K562 (cell line): Measurements from ENCODE around the gene SRP54. TPM values are rescaled to one million over a fixed set of nuclear protein-coding genes. Genes with fewer than 3 reads are reported as not detected.

Experiments used
- ATAC-seq: fragments of 200-7000 bp; cut with Tn5 transposase; 3 replicates; pipeline ENCODE4 v1.9.1; 2020; ENCODE audit warnings: moderate library complexity
- BruUV-seq: library from RNA; stranded (reverse); fragments of 400-500 nt; replicated peaks from 2 replicates; lab custom pipeline; 2021; lab: Mats Ljungman, UMichigan
- CTCF ChIA-PET: fragments of 300-600 bp; formaldehyde crosslinking; extraction: SDS; loops from one replicate; lab custom pipeline; 2021; ENCODE audit warnings: low intra/inter-chr PET ratio; lab: Yijun Ruan, JAX
- POLR2A ChIA-PET: fragments of 300-600, 350-650 bp; sonication (Branson Sonifier 250); formaldehyde crosslinking; extraction: SDS; loops from one replicate; lab custom pipeline; 2021; ENCODE audit warnings: antibody characterized with exemption, inconsistent platforms; lab: Yijun Ruan, JAX
- DNase-seq, 4 experiments: peaks; one replicate each; pipeline versions ENCODE4 v3.0.0 to v3.0.0-alpha.2; 2011 to 2018; ENCODE audit warnings: low spot score in 3 of 4, mixed read lengths in 3 of 4; ENCODE audit errors: extremely low read depth in 1 of 4
- FAIRE-seq: peaks from 2 replicates; lab custom pipeline; 2011; peaks lifted over from hg19 to GRCh38; lab: Jason Lieb, UNC
- H2AFZ ChIP-seq: 2 replicates; pipeline ENCODE4 v1.6.0; 2011; ENCODE audit warnings: low read depth, low read length, control low read depth, inconsistent platforms
- H3K27ac ChIP-seq: fragments of 200-600 bp; 3 replicates; pipeline ENCODE4 v1.8.0; 2011; ENCODE audit warnings: low read depth, mild to moderate bottlenecking, control low read depth, inconsistent platforms, low read length, moderate library complexity, mixed read lengths; ENCODE audit errors: extremely low read depth
- H3K27me3 ChIP-seq, 2 experiments: fragments of 300-600 bp in 1 of 2; 2 replicates in 1 of 2; 3 replicates in 1 of 2; pipeline versions ENCODE4 v1.6.0 to v1.8.0; 2011; ENCODE audit warnings: inconsistent platforms in 2 of 2, low read length in 2 of 2, mild to moderate bottlenecking in 1 of 2, mixed read lengths in 1 of 2, moderate library complexity in 1 of 2; ENCODE audit not compliant: control insufficient read depth in 2 of 2, insufficient read depth in 2 of 2
- H3K36me3 ChIP-seq: fragments of 300-600 bp; 3 replicates; pipeline ENCODE4 v1.8.0; 2011; ENCODE audit warnings: mild to moderate bottlenecking, low read length, inconsistent platforms; ENCODE audit not compliant: control insufficient read depth, insufficient read depth
- H3K4me1 ChIP-seq, 2 experiments: fragments of 200-600 bp in 1 of 2; replicated peaks in 1 of 2; 2 replicates in 1 of 2; 3 replicates in 1 of 2; pipeline versions ENCODE4 v1.5.1 to v1.8.0; 2011; ENCODE audit warnings: inconsistent platforms in 2 of 2, low read length in 2 of 2, mild to moderate bottlenecking in 1 of 2, mixed read lengths in 1 of 2, moderate library complexity in 1 of 2; ENCODE audit not compliant: control insufficient read depth in 2 of 2, insufficient read depth in 2 of 2
- H3K4me2 ChIP-seq: 2 replicates; pipeline ENCODE4 v1.6.1; 2011; ENCODE audit warnings: low read length, control low read depth, inconsistent platforms, mixed read lengths; ENCODE audit not compliant: insufficient read depth
- H3K4me3 ChIP-seq: fragments of 200-600 bp; sonication (generic), shearing (Covaris generic); 2 replicates; pipeline ENCODE4 v1.5.1; 2016; ENCODE audit warnings: control low read depth, inconsistent platforms
- H3K79me2 ChIP-seq: fragments of 200-600 bp; 3 replicates; pipeline ENCODE4 v1.8.0; 2011; ENCODE audit warnings: low read length, inconsistent platforms; ENCODE audit not compliant: control insufficient read depth, insufficient read depth
- H3K9ac ChIP-seq, 2 experiments: 2 replicates each; pipeline versions ENCODE4 v1.6.0 to v1.6.1; 2011; ENCODE audit warnings: low read depth in 2 of 2, low read length in 2 of 2, control low read depth in 1 of 2, inconsistent platforms in 1 of 2, mild to moderate bottlenecking in 1 of 2, mixed read lengths in 1 of 2; ENCODE audit not compliant: insufficient read depth in 1 of 2
- H3K9me1 ChIP-seq: one replicate; pipeline ENCODE4 v1.6.0; 2011; ENCODE audit warnings: inconsistent platforms, mild to moderate bottlenecking, low read length, moderate library complexity; ENCODE audit not compliant: control insufficient read depth, insufficient read depth
- H3K9me3 ChIP-seq: replicated peaks from 2 replicates; pipeline ENCODE4 v1.5.1; 2011; ENCODE audit warnings: low read depth, low read length, inconsistent platforms; ENCODE audit not compliant: control insufficient read depth, insufficient read depth
- H4K20me1 ChIP-seq: replicated peaks from 2 replicates; pipeline ENCODE4 v1.6.1; 2011; ENCODE audit warnings: low read length, inconsistent platforms, mixed read lengths; ENCODE audit not compliant: control insufficient read depth, insufficient read depth
- ATF7 ChIP-seq: fragments of 450-650 bp; IDR thresholded peaks from 2 replicates; pipeline ENCODE4 v1.7.1; 2014; ENCODE audit warnings: mild to moderate bottlenecking, moderate library complexity
- CBFB ChIP-seq: sonication (generic); formaldehyde crosslinking; IDR thresholded peaks from 2 replicates; pipeline ENCODE4 v1.4.0; 2020; ENCODE audit warnings: mild to moderate bottlenecking, missing genetic modification reagents
- CHD4 ChIP-seq: fragments of 200-600 bp; sonication (generic); IDR thresholded peaks from 3 replicates; pipeline ENCODE4 v1.6.1; 2012; ENCODE audit warnings: low read depth, mild to moderate bottlenecking, mixed read lengths, low read length, inconsistent platforms; ENCODE audit not compliant: insufficient read depth, insufficient replicate concordance, poor library complexity, severe bottlenecking
- FOS ChIP-seq: IDR thresholded peaks from 3 replicates; pipeline ENCODE4 v1.6.1; 2011; ENCODE audit not compliant: insufficient read length; ENCODE audit errors: extremely low read depth
- MCM5 ChIP-seq: fragments of 450-650 bp; IDR thresholded peaks from 2 replicates; pipeline ENCODE4 v1.6.1; 2016; ENCODE audit warnings: low read depth
- MXD1 ChIP-seq: fragments of 250-450 bp; sonication (Bioruptor Pico); IDR thresholded peaks from 2 replicates; pipeline ENCODE4 v1.8.0; 2021; ENCODE audit warnings: borderline replicate concordance, mild to moderate bottlenecking, moderate library complexity; ENCODE audit not compliant: poor library complexity, severe bottlenecking
- NELFE ChIP-seq: IDR thresholded peaks from 2 replicates; pipeline ENCODE4 v1.6.1; 2011; ENCODE audit warnings: mild to moderate bottlenecking; ENCODE audit not compliant: insufficient read depth, insufficient read length
- PTBP1 ChIP-seq: fragments of 200-400 bp; formaldehyde crosslinking; IDR thresholded peaks from 2 replicates; pipeline ENCODE4 v1.6.1; 2017; ENCODE audit warnings: low read depth, low read length
- SNIP1 ChIP-seq: fragments of 450-650 bp; IDR thresholded peaks from 2 replicates; pipeline ENCODE4 v1.7.1; 2017; ENCODE audit warnings: low read depth, mild to moderate bottlenecking
- TFAP4 ChIP-seq: sonication (generic); formaldehyde crosslinking; IDR thresholded peaks from 2 replicates; pipeline ENCODE4 v1.8.0; 2022; ENCODE audit warnings: missing genetic modification reagents, mild to moderate bottlenecking, moderate library complexity, borderline replicate concordance
- ZKSCAN1 ChIP-seq: fragments of 150-350 bp; IDR thresholded peaks from 2 replicates; pipeline ENCODE4 v1.6.1; 2016; ENCODE audit warnings: low read depth, low read length
- ZNF212 ChIP-seq: fragments of 450-650 bp; formaldehyde crosslinking; IDR thresholded peaks from 2 replicates; pipeline ENCODE4 v1.4.0; 2020; ENCODE audit warnings: mild to moderate bottlenecking
- ZNF639 ChIP-seq, 2 experiments: fragments of 200-800 bp in 1 of 2; sonication (Bioruptor generic) in 1 of 2; sonication (generic) in 1 of 2; formaldehyde crosslinking in 1 of 2; IDR thresholded peaks in 1 of 2; conservative IDR thresholded peaks in 1 of 2; 2 replicates each; pipeline versions ENCODE4 v1.5.0 to v1.6.1; 2016 to 2020; ENCODE audit warnings: missing compliant biosample characterization in 1 of 2, missing genetic modification characterization in 1 of 2, missing genetic modification reagents in 1 of 2
- WGBS: fragments of 100-300 bp; shearing (Covaris generic); methylation state at CpG from one replicate; pipeline ENCODE4 v1.1.6; 2016; ENCODE audit warnings: low coverage, mixed read lengths; ENCODE audit not compliant: insufficient coverage; ENCODE audit errors: missing lambda C conversion rate; 5-methylcytosine and 5-hydroxymethylcytosine counted together
- in situ Hi-C: fragments of 300-500 bp; cut with MboI; formaldehyde crosslinking; loops from 4 replicates; pipeline ENCODE4 v1.15.0; 2018; ENCODE audit warnings: inconsistent platforms, mixed read lengths
- intact Hi-C: fragments of 100-400 bp; cut with micrococcal nuclease; formaldehyde crosslinking; loops from 2 replicates; pipeline ENCODE4 v1.14.2; 2022
- polyA plus RNA-seq, 8 experiments: library from polyadenylated mRNA; depleted of rRNA in 4 of 8; stranded (reverse) in 5 of 8; unstranded in 3 of 8; fragments of >200 nt; fragmentation: Nextera tagmentation in 2 of 8; fragmentation: Illumina TruSeq in 1 of 8; extraction: Ambion mirVana in 2 of 8; extraction: Trizol in 1 of 8; gene quantifications; 2 replicates each; pipeline versions ENCODE4 v1.2.1 to v1.2.3, GENCODE V29; 2011 to 2014; ENCODE audit warnings: inconsistent platforms in 1 of 8, missing spikeins in 1 of 8
- total RNA-seq, 7 experiments: library from RNA; depleted of rRNA in 6 of 7; stranded (reverse); fragments of >200 nt in 6 of 7; fragmentation: Illumina TruSeq in 2 of 7; extraction: Trizol in 2 of 7; gene quantifications; 2 replicates each; pipeline versions ENCODE4 v1.2.1 to v1.2.3, GENCODE V29; 2011 to 2021; ENCODE audit warnings: low replicate concordance in 1 of 7

SRP54 gene
- total and polyA plus RNA-seq, 9 of the 15 experiments (the other 6 are each of a cell fraction or from before 2014, with no cell fraction given), result 28.6 to 69.8 (median 51.7) TPM

DNA sequence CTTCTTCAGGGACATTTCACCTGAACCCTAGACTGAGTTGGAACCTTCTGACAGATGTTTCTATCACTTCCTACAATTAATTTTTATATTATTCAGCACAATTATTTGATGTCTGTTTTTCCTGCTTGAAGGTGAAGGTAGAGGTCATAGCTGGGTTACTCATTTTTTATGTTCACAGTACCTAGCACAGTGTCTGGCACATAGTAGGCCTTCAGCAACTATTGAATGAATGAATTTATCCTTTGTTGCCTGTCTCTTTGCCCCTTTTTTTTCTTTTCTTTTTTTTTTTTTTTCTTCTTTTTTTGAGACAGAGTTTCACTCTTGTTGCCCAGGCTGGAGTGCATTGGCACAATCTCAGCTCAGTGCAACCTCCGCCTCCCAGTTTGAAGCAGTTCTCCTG, 33.8 kb downstream of the SRP54 start:
- Histone ChIP-seq H3K4me3 (no peak overlapping the region), H3K9ac (no peak overlapping the region), H3K4me2 (no peak overlapping the region), H3K36me3 (peaks cover 65% of the 10 kb centered on the region), H3K9me1 (no peaks in the 10 kb centered on the region), H3K27me3 (no peaks in the 10 kb centered on the region), H4K20me1 (no peaks in the 10 kb centered on the region), H3K79me2 (no peaks in the 10 kb centered on the region), H2AFZ (no peak overlapping the region), H3K4me1 (no peaks in the 10 kb centered on the region), H3K9me3 (no peaks in the 10 kb centered on the region), H3K27ac (no peak overlapping the region)
- no TSS peak for BruUV-seq
- ATAC-seq (no peak), DNase-seq (no peak), FAIRE-seq (no peak)
- no CpG with 5 or more reads among the region's 1 CpG for WGBS
- TF ChIP-seq SNIP1 (no peak), ZKSCAN1 (peak; percentile 80)
- POLR2A ChIA-PET, result interaction anchor here (0.6 kb wide), 1 partner anchor 719 kb away, joined by 3 read pairs; no protein-coding TSS in a partner anchor
- CTCF ChIA-PET, result no interaction called here
- in situ Hi-C loops (no loop called here), intact Hi-C loops (no loop called here)

- Histone ChIP-seq H3K9ac (no peak overlapping the region), H3K9me1 (no peaks in the 10 kb centered on the region), H3K27ac (no peak overlapping the region), H3K4me3 (no peak overlapping the region), H3K79me2 (no peaks in the 10 kb centered on the region), H3K4me1 (no peaks in the 10 kb centered on the region), H3K36me3 (peaks cover 53% of the 10 kb centered on the region), H3K27me3 (no peaks in the 10 kb centered on the region), H3K9me3 (no peaks in the 10 kb centered on the region), H2AFZ (no peak overlapping the region), H3K4me2 (no peak overlapping the region), H4K20me1 (no peaks in the 10 kb centered on the region)
- no peak for FAIRE-seq
- BruUV-seq, result no TSS peak
- in situ Hi-C loops (no loop called here), intact Hi-C loops (no loop called here)
- no peak for ATAC-seq
- DNase-seq, result no peak
- WGBS, result 93% methylated on average over 4 of the region's 4 CpGs
- CTCF ChIA-PET, result no interaction called here
- POLR2A ChIA-PET, result interaction anchor here (0.6 to 1.1 kb wide), 2 partner anchors 10 to 30 kb away, joined by 3 to 5 read pairs; no protein-coding TSS in a partner anchor
- TF ChIP-seq TFAP4 (CRISPR knock-in tag) (no peak), CHD4 (no peak), NELFE (no peak), ATF7 (no peak), ZNF212 (CRISPR knock-in tag) (no peak), CBFB (no peak), ZNF639 (CRISPR knock-in tag; conservative IDR thresholded peaks at IDR 0.05 in 1 of 2, IDR thresholded peaks at IDR 0.05 in 1 of 2) (no peak), MCM5 (no peak), FOS (no peak), ZKSCAN1 (no peak), MXD1 (CRISPR knock-in tag) (no peak), PTBP1 (no peak)
Measured at GRCh38 chr14:35020713-35021112, 37.9 kb downstream of the SRP54 start.
